HUES48 (cell line): ENCODE data around the gene DCUN1D4.
A peak's percentile ranks its signal among the peaks of the same experiment; 100 is the strongest.
"Not testable (repeated sequence)": the region's sequence is repeated elsewhere in the genome, so short reads cannot be mapped to it uniquely, and the experiment has no call there.

ENCODE experiments used
- H3K27ac ChIP-seq: one replicate; pipeline ENCODE4 v1.7.0; 2013; ENCODE audit warnings: low read depth, low read length, inconsistent platforms
- H3K27me3 ChIP-seq: 2 replicates; pipeline ENCODE4 v1.6.1; 2013; ENCODE audit warnings: mild to moderate bottlenecking, low read length; ENCODE audit not compliant: control insufficient read depth, insufficient read depth
- H3K36me3 ChIP-seq: 2 replicates; pipeline ENCODE4 v1.6.1; 2013; ENCODE audit warnings: low read length; ENCODE audit not compliant: control insufficient read depth, insufficient read depth
- H3K4me1 ChIP-seq: 2 replicates; pipeline ENCODE4 v1.6.1; 2013; ENCODE audit warnings: mild to moderate bottlenecking, low read length; ENCODE audit not compliant: control insufficient read depth, insufficient read depth
- H3K4me3 ChIP-seq: 2 replicates; pipeline ENCODE4 v1.5.1; 2013; ENCODE audit warnings: mild to moderate bottlenecking, low read depth, low read length
- H3K9ac ChIP-seq: 2 replicates; pipeline ENCODE4 v1.6.1; 2013; ENCODE audit warnings: mild to moderate bottlenecking, low read depth, low read length, moderate library complexity
- H3K9me3 ChIP-seq: 2 replicates; pipeline ENCODE4 v1.6.1; 2013; ENCODE audit warnings: low read length; ENCODE audit not compliant: control insufficient read depth, insufficient read depth

DCUN1D4 gene

GRCh38 chr4:51872283-51872997 lies 29.5 kb downstream of the DCUN1D4 start:
- Histone ChIP-seq H3K27ac (no peak overlapping the region), H3K9ac (no peak overlapping the region), H3K4me1 (no peaks in the 10 kb centered on the region), H3K4me3 (no peak overlapping the region), H3K36me3 (peaks cover 74% of the 10 kb centered on the region), H3K9me3 (no peaks in the 10 kb centered on the region), H3K27me3 (no peaks in the 10 kb centered on the region)

DNA sequence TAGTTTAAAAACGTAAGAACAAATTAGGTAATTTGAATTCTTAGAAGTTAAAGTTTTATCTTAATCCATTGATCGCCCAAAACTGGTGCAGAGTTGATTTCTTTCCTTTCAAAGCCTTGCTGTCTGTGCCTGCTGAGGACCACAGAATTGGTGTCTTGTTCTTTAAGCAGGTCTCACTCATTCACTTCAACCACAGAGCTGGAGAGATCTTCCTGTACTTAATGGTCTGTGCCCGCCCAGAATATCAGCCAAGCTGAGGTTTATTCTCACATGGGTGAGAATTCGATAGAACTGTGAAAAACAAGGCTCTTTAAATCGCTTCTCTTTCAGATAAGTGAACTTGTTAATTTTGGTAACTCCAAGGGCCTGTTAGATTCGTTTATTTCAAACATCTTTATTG lies 31.6 kb downstream of the DCUN1D4 start:
- Histone ChIP-seq H3K4me1 (no peaks in the 10 kb centered on the region), H3K27ac (no peak overlapping the region), H3K27me3 (no peaks in the 10 kb centered on the region), H3K9me3 (no peaks in the 10 kb centered on the region), H3K9ac (no peak overlapping the region), H3K36me3 (peaks cover 83% of the 10 kb centered on the region), H3K4me3 (no peak overlapping the region)

GRCh38 chr4:51878431-51878830 lies 35.5 kb downstream of the DCUN1D4 start:
- H3K4me3 ChIP-seq: no peak overlapping the region
- H3K4me1 ChIP-seq: 0 out of 2 replicates have a peak, but pooled peaks cover 2% of the 10 kb centered on the region
- H3K9ac ChIP-seq: no peak overlapping the region
- no peak overlapping the region for H3K27ac ChIP-seq
- peaks cover 82% of the 10 kb centered on the region for H3K36me3 ChIP-seq
- no peaks in the 10 kb centered on the region for H3K9me3 ChIP-seq
- H3K27me3 ChIP-seq: no peaks in the 10 kb centered on the region

DNA sequence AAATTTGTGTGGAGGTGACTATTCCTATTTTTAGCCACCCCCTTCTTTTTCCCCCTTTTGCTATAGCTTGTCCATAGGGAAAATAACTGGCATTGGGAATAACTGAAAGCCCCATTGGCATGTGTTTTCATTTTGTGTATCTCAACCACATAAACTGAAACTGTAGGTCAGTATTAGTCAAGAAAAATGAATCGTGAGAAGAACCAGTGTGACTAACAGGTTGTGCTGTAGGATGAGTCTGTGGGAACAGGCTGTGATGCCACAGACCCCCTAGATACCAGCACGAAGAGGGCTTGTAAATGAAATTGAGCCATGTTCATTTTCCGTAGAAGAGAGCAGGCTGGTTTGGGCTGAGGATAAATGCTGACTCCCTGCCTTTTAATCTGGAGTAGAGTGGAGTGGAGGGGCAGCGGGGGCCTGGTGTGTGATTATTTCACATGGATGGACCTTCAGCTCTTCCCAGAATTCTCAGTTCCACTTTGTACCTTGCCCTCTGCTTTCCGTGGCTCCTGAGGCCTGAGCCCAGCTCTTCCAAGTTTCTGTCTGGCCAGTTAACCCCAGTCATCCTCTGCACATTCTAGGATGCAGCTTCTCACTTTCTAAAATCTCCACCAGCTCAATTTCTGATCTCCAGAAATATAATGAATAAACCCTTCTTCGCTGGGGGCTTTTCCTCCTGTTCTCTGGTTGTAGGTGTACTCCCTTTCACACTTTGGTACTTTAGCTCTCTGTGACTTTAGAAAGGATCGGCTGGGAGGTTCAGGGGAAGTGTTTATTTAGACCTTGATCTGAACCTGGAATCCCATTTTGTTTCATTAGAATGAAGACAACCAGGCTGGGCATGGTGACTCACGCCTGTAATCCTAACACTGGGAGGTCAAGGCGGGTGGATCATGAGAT lies 37.3 kb downstream of the DCUN1D4 start:
- no peak overlapping the region for H3K9ac ChIP-seq
- no peak overlapping the region for H3K4me3 ChIP-seq
- no peaks in the 10 kb centered on the region for H3K9me3 ChIP-seq
- peak overlapping the region; percentile 28 for H3K27ac ChIP-seq
- peaks cover 65% of the 10 kb centered on the region for H3K36me3 ChIP-seq
- H3K4me1 ChIP-seq: peaks cover 20% of the 10 kb centered on the region
- H3K27me3 ChIP-seq: no peaks in the 10 kb centered on the region

DNA sequence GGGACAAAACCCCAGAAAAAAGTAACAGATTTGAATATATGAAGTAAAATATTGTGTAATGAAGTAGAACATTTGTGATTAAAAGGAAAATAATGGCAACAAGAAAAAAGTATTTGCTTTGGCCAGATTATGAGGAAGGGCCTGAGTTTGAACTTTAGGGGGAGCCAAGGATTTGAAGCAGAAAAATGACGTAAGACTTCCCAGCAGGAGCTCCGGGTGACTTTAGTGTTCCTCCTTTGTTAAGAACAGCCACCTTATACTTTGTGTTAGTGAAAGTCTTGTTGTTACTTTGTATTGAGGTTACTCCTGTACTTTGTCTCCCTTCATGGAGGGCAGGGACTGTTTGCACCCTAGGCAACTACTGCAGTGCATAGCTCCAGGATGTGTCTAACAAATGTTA lies 41.1 kb downstream of the DCUN1D4 start:
- H3K9ac ChIP-seq: no peak overlapping the region; the same call in 1 of the 2 replicates
- H3K4me1 ChIP-seq: peaks cover 20% of the 10 kb centered on the region
- peak overlapping the region; percentile 84 for H3K27ac ChIP-seq
- H3K27me3 ChIP-seq: no peaks in the 10 kb centered on the region
- no peak overlapping the region for H3K4me3 ChIP-seq
- H3K9me3 ChIP-seq: no peaks in the 10 kb centered on the region
- peaks cover 60% of the 10 kb centered on the region for H3K36me3 ChIP-seq

- Histone ChIP-seq H3K27ac (peak overlapping the region; percentile 84), H3K27me3 (no peaks in the 10 kb centered on the region), H3K36me3 (peaks cover 63% of the 10 kb centered on the region), H3K4me1 (peaks cover 20% of the 10 kb centered on the region), H3K9ac (no peak overlapping the region), H3K9me3 (no peaks in the 10 kb centered on the region), H3K4me3 (no peak overlapping the region)
These were observed 41.7 kb downstream of the DCUN1D4 start for GRCh38 chr4:51884606-51885005.

- peak overlapping the region; percentile 84 for H3K27ac ChIP-seq
- no peaks in the 10 kb centered on the region for H3K9me3 ChIP-seq
- no peak overlapping the region for H3K9ac ChIP-seq
- H3K4me3 ChIP-seq: no peak overlapping the region
- H3K4me1 ChIP-seq: peaks cover 20% of the 10 kb centered on the region
- H3K27me3 ChIP-seq: no peaks in the 10 kb centered on the region
- peaks cover 60% of the 10 kb centered on the region for H3K36me3 ChIP-seq
These were observed 42.4 kb downstream of the DCUN1D4 start for GRCh38 chr4:51885363-51885762.

- no peaks in the 10 kb centered on the region for H3K4me1 ChIP-seq
- H3K9me3 ChIP-seq: no peaks in the 10 kb centered on the region
- H3K27me3 ChIP-seq: no peaks in the 10 kb centered on the region
- H3K4me3 ChIP-seq: no peak overlapping the region
- H3K36me3 ChIP-seq: peaks cover 67% of the 10 kb centered on the region
- H3K9ac ChIP-seq: no peak overlapping the region
- no peak overlapping the region for H3K27ac ChIP-seq
These were observed 47.8 kb downstream of the DCUN1D4 start for GRCh38 chr4:51890760-51891159.

DNA sequence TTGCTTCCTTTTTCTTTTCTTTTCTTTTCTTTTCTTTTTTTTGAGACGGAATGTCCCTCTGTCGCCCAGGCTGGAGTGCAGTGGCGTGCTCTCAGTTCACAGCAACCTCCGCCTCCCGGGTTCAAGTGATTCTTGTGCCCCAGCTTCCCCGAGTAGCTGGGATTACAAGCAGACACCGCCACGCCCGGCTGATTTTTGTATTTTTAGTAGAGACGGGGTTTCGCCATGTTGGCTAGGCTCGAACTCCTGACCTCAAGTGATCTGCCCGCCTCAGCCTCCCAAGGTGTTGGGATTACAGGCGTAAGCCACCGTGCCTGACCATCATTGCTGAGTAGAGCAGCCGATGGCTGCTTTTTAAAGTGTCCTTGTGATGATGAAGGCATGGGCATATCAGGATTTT lies 50.4 kb downstream of the DCUN1D4 start:
- H3K27ac ChIP-seq, H3K4me1 ChIP-seq, H3K4me3 ChIP-seq, H3K9me3 ChIP-seq, H3K27me3 ChIP-seq, H3K9ac ChIP-seq: not testable (repeated sequence)
- H3K36me3 ChIP-seq: peaks cover 62% of the 10 kb centered on the region

GRCh38 chr4:51894059-51894645 lies 51.2 kb downstream of the DCUN1D4 start:
- peaks cover 63% of the 10 kb centered on the region for H3K36me3 ChIP-seq
- H3K27me3 ChIP-seq: no peaks in the 10 kb centered on the region
- H3K9ac ChIP-seq: no peak overlapping the region
- no peak overlapping the region for H3K4me3 ChIP-seq
- H3K9me3 ChIP-seq: no peaks in the 10 kb centered on the region
- peaks cover 3% of the 10 kb centered on the region; the same call in 1 of the 2 replicates for H3K4me1 ChIP-seq
- no peak overlapping the region for H3K27ac ChIP-seq

GRCh38 chr4:51895158-51895557 lies 52.2 kb downstream of the DCUN1D4 start:
- Histone ChIP-seq H3K27ac (no peak overlapping the region), H3K9ac (no peak overlapping the region), H3K36me3 (peaks cover 65% of the 10 kb centered on the region), H3K9me3 (no peaks in the 10 kb centered on the region), H3K4me1 (peaks cover 3% of the 10 kb centered on the region; the same call in 1 of the 2 replicates), H3K27me3 (no peaks in the 10 kb centered on the region), H3K4me3 (no peak overlapping the region)
